Measurements from ENCODE around the gene NKX1-1. TPM values are rescaled to one million over a fixed set of nuclear protein-coding genes. Genes with fewer than 3 reads are reported as not detected.

Gene NKX1-1
- total and polyA plus RNA-seq, 2 of the 8 experiments (the other 6 are each of a cell fraction or from before 2014, with no cell fraction given), result not detected

GRCh38 chr4:1410491-1411325 is 4.5 kb upstream of the NKX1-1 start (continued):
- TF ChIP-seq, protein P1, sequence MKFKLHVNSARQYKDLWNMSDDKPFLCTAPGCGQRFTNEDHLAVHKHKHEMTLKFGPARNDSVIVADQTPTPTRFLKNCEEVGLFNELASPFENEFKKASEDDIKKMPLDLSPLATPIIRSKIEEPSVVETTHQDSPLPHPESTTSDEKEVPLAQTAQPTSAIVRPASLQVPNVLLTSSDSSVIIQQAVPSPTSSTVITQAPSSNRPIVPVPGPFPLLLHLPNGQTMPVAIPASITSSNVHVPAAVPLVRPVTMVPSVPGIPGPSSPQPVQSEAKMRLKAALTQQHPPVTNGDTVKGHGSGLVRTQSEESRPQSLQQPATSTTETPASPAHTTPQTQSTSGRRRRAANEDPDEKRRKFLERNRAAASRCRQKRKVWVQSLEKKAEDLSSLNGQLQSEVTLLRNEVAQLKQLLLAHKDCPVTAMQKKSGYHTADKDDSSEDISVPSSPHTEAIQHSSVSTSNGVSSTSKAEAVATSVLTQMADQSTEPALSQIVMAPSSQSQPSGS (IDR thresholded peaks at IDR 0.05; ENCODE audit: low read length), result 0 out of 2 replicates have a peak, but pooled peaks have one; percentile 63
- TF ChIP-seq, protein P2, sequence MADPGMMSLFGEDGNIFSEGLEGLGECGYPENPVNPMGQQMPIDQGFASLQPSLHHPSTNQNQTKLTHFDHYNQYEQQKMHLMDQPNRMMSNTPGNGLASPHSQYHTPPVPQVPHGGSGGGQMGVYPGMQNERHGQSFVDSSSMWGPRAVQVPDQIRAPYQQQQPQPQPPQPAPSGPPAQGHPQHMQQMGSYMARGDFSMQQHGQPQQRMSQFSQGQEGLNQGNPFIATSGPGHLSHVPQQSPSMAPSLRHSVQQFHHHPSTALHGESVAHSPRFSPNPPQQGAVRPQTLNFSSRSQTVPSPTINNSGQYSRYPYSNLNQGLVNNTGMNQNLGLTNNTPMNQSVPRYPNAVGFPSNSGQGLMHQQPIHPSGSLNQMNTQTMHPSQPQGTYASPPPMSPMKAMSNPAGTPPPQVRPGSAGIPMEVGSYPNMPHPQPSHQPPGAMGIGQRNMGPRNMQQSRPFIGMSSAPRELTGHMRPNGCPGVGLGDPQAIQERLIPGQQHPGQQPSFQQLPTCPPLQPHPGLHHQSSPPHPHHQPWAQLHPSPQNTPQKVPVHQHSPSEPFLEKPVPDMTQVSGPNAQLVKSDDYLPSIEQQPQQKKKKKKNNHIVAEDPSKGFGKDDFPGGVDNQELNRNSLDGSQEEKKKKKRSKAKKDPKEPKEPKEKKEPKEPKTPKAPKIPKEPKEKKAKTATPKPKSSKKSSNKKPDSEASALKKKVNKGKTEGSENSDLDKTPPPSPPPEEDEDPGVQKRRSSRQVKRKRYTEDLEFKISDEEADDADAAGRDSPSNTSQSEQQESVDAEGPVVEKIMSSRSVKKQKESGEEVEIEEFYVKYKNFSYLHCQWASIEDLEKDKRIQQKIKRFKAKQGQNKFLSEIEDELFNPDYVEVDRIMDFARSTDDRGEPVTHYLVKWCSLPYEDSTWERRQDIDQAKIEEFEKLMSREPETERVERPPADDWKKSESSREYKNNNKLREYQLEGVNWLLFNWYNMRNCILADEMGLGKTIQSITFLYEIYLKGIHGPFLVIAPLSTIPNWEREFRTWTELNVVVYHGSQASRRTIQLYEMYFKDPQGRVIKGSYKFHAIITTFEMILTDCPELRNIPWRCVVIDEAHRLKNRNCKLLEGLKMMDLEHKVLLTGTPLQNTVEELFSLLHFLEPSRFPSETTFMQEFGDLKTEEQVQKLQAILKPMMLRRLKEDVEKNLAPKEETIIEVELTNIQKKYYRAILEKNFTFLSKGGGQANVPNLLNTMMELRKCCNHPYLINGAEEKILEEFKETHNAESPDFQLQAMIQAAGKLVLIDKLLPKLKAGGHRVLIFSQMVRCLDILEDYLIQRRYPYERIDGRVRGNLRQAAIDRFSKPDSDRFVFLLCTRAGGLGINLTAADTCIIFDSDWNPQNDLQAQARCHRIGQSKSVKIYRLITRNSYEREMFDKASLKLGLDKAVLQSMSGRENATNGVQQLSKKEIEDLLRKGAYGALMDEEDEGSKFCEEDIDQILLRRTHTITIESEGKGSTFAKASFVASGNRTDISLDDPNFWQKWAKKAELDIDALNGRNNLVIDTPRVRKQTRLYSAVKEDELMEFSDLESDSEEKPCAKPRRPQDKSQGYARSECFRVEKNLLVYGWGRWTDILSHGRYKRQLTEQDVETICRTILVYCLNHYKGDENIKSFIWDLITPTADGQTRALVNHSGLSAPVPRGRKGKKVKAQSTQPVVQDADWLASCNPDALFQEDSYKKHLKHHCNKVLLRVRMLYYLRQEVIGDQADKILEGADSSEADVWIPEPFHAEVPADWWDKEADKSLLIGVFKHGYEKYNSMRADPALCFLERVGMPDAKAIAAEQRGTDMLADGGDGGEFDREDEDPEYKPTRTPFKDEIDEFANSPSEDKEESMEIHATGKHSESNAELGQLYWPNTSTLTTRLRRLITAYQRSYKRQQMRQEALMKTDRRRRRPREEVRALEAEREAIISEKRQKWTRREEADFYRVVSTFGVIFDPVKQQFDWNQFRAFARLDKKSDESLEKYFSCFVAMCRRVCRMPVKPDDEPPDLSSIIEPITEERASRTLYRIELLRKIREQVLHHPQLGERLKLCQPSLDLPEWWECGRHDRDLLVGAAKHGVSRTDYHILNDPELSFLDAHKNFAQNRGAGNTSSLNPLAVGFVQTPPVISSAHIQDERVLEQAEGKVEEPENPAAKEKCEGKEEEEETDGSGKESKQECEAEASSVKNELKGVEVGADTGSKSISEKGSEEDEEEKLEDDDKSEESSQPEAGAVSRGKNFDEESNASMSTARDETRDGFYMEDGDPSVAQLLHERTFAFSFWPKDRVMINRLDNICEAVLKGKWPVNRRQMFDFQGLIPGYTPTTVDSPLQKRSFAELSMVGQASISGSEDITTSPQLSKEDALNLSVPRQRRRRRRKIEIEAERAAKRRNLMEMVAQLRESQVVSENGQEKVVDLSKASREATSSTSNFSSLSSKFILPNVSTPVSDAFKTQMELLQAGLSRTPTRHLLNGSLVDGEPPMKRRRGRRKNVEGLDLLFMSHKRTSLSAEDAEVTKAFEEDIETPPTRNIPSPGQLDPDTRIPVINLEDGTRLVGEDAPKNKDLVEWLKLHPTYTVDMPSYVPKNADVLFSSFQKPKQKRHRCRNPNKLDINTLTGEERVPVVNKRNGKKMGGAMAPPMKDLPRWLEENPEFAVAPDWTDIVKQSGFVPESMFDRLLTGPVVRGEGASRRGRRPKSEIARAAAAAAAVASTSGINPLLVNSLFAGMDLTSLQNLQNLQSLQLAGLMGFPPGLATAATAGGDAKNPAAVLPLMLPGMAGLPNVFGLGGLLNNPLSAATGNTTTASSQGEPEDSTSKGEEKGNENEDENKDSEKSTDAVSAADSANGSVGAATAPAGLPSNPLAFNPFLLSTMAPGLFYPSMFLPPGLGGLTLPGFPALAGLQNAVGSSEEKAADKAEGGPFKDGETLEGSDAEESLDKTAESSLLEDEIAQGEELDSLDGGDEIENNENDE (IDR thresholded peaks at IDR 0.05; ENCODE audit: insufficient replicate concordance, low read length), result no peak
- TF ChIP-seq ASH2L (IDR thresholded peaks at IDR 0.05; ENCODE audit: low read length), result no peak
- no peak for TF ChIP-seq POLR2AphosphoS5 (IDR thresholded peaks at IDR 0.05; ENCODE audit: low read depth, low read length)
- TF ChIP-seq EGR1 (IDR thresholded peaks at IDR 0.05; ENCODE audit: borderline replicate concordance, low read depth, low read length), result peak; percentile 77; the same call in 1 of the 2 replicates
- TF ChIP-seq, protein P3, sequence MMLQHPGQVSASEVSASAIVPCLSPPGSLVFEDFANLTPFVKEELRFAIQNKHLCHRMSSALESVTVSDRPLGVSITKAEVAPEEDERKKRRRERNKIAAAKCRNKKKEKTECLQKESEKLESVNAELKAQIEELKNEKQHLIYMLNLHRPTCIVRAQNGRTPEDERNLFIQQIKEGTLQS (IDR thresholded peaks at IDR 0.05; ENCODE audit: insufficient read depth, low read depth, low read length), result no peak
- TF ChIP-seq BRCA1 (IDR thresholded peaks at IDR 0.05; ENCODE audit: low read depth, low read length), result no peak
- TF ChIP-seq SIRT6 (IDR thresholded peaks at IDR 0.05; ENCODE audit: low read length), result no peak

Data from H1 (cell line).